Mesenchymal stem cell (in vitro differentiated cells and primary cell): Measurements from ENCODE around the gene POLG2.

Experiments used
- DNase-seq: peaks from one replicate; pipeline ENCODE4 v3.0.0-alpha.2; 2013
- H2AFZ ChIP-seq: one replicate; pipeline ENCODE4 v1.6.1; 2013; ENCODE audit warnings: low read depth, mild to moderate bottlenecking, control low read depth, inconsistent platforms, low read length, moderate library complexity
- H2AK5ac ChIP-seq: 2 replicates; pipeline ENCODE4 v1.6.1; 2013; ENCODE audit warnings: low read length, moderate library complexity, mild to moderate bottlenecking, inconsistent platforms; ENCODE audit not compliant: severe bottlenecking
- H2BK120ac ChIP-seq: one replicate; pipeline ENCODE4 v1.6.1; 2013; ENCODE audit warnings: low read depth, mild to moderate bottlenecking, inconsistent platforms, low read length, moderate library complexity
- H2BK12ac ChIP-seq, 2 experiments: one replicate each; pipeline ENCODE4 v1.6.1; 2013; ENCODE audit warnings: inconsistent platforms in 2 of 2, low read length in 2 of 2, mild to moderate bottlenecking in 2 of 2, moderate library complexity in 2 of 2, control low read depth in 1 of 2
- H2BK15ac ChIP-seq: one replicate; pipeline ENCODE4 v1.6.1; 2013; ENCODE audit warnings: mild to moderate bottlenecking, low read depth, inconsistent platforms; ENCODE audit not compliant: poor library complexity, severe bottlenecking
- H2BK5ac ChIP-seq: 2 replicates; pipeline ENCODE4 v1.6.1; 2013; ENCODE audit warnings: low read depth, mild to moderate bottlenecking, low read length, control low read depth, inconsistent platforms; ENCODE audit not compliant: poor library complexity, severe bottlenecking
- H3K14ac ChIP-seq, 2 experiments: one replicate each; pipeline ENCODE4 v1.6.1; 2013; ENCODE audit warnings: inconsistent platforms in 2 of 2, low read length in 2 of 2, control low read depth in 1 of 2, mild to moderate bottlenecking in 1 of 2, moderate library complexity in 1 of 2
- H3K18ac ChIP-seq, 2 experiments: one replicate each; pipeline ENCODE4 v1.6.1; 2013; ENCODE audit warnings: inconsistent platforms in 2 of 2, low read length in 2 of 2, control low read depth in 1 of 2, low read depth in 1 of 2, mild to moderate bottlenecking in 1 of 2
- H3K23ac ChIP-seq, 2 experiments: one replicate each; pipeline ENCODE4 v1.6.1; 2013; ENCODE audit warnings: inconsistent platforms in 2 of 2, low read length in 2 of 2, mild to moderate bottlenecking in 2 of 2, moderate library complexity in 2 of 2, control low read depth in 1 of 2
- H3K27ac ChIP-seq: 2 replicates; pipeline ENCODE4 v1.5.1; 2013; ENCODE audit warnings: mild to moderate bottlenecking, moderate library complexity, low read length, control low read depth, inconsistent platforms; ENCODE audit not compliant: poor library complexity, severe bottlenecking
- H3K27me3 ChIP-seq, 2 experiments: 2 replicates each; pipeline versions ENCODE4 v1.6.1 to v1.7.0; 2013; ENCODE audit warnings: low read length in 2 of 2, mild to moderate bottlenecking in 2 of 2, moderate library complexity in 2 of 2, control low read depth in 1 of 2, inconsistent platforms in 1 of 2; ENCODE audit not compliant: control insufficient read depth in 1 of 2, insufficient read depth in 1 of 2
- H3K36me3 ChIP-seq, 2 experiments: 2 replicates each; pipeline versions ENCODE4 v1.6.1 to v1.7.0; 2013; ENCODE audit warnings: low read length in 2 of 2, control low read depth in 1 of 2, inconsistent platforms in 1 of 2, low read depth in 1 of 2, mild to moderate bottlenecking in 1 of 2; ENCODE audit not compliant: insufficient read depth in 2 of 2, control insufficient read depth in 1 of 2
- H3K4ac ChIP-seq, 2 experiments: one replicate each; pipeline ENCODE4 v1.6.1; 2013; ENCODE audit warnings: inconsistent platforms in 2 of 2, low read length in 2 of 2, mild to moderate bottlenecking in 2 of 2, moderate library complexity in 2 of 2, control low read depth in 1 of 2, low read depth in 1 of 2
- H3K4me1 ChIP-seq: 2 replicates; pipeline ENCODE4 v1.6.1; 2013; ENCODE audit warnings: low read depth, low read length, control low read depth; ENCODE audit not compliant: control insufficient read depth, insufficient read depth
- H3K4me2 ChIP-seq: 2 replicates; pipeline ENCODE4 v1.6.1; 2013; ENCODE audit warnings: low read length, mild to moderate bottlenecking, inconsistent platforms; ENCODE audit not compliant: poor library complexity, severe bottlenecking
- H3K4me3 ChIP-seq, 2 experiments: 2 replicates each; pipeline versions ENCODE4 v1.5.1 to v1.7.0; 2013; ENCODE audit warnings: low read length in 2 of 2, mild to moderate bottlenecking in 2 of 2, control low read depth in 1 of 2, low read depth in 1 of 2; ENCODE audit not compliant: insufficient read depth in 1 of 2
- H3K79me1 ChIP-seq: replicated peaks from 2 replicates; pipeline ENCODE4 v1.6.1; 2013; ENCODE audit warnings: mild to moderate bottlenecking, control low read depth, low read length, inconsistent platforms; ENCODE audit not compliant: poor library complexity, severe bottlenecking
- H3K9ac ChIP-seq: 2 replicates; pipeline ENCODE4 v1.7.0; 2013; ENCODE audit warnings: mild to moderate bottlenecking, low read length, moderate library complexity
- H3K9me3 ChIP-seq: 2 replicates; pipeline ENCODE4 v1.7.0; 2013; ENCODE audit warnings: mild to moderate bottlenecking, low read length; ENCODE audit not compliant: control insufficient read depth
- H4K8ac ChIP-seq: one replicate; pipeline ENCODE4 v1.6.1; 2013; ENCODE audit warnings: inconsistent platforms, mild to moderate bottlenecking, low read length, moderate library complexity
- H4K91ac ChIP-seq: one replicate; pipeline ENCODE4 v1.6.1; 2013; ENCODE audit warnings: mild to moderate bottlenecking, low read length, inconsistent platforms
- WGBS: methylation state at CpG from one replicate; pipeline ENCODE4 v1.1.7; 2013; ENCODE audit warnings: mixed read lengths; 5-methylcytosine and 5-hydroxymethylcytosine counted together

The POLG2 gene

GRCh38 chr17:64533784-64534183 lies 36.9 kb upstream of the POLG2 start:
- Histone ChIP-seq H3K27me3 (no peaks in the 10 kb centered on the region), H3K27ac (peak overlapping the region; percentile 15), H3K9ac (no peak overlapping the region), H3K18ac (no peak overlapping the region), H4K91ac (no peak overlapping the region), H2BK120ac (no peak overlapping the region), H3K4me2 (no peak overlapping the region), H3K4me1 (peaks cover 8% of the 10 kb centered on the region), H3K36me3 (peaks cover 34 to 100% of the 10 kb centered on the region in 2 experiments), H3K14ac (no peak overlapping the region), H2BK15ac (no peak overlapping the region), H4K8ac (no peak overlapping the region), H2AK5ac (no peak overlapping the region), H3K79me1 (peaks cover 2% of the 10 kb centered on the region), H2BK12ac (no peak overlapping the region), H2AFZ (no peak overlapping the region), H3K4ac (no peak overlapping the region), H2BK5ac (no peak overlapping the region), H3K9me3 (no peaks in the 10 kb centered on the region), H3K23ac (no peak overlapping the region), H3K4me3 (no peak overlapping the region)
- WGBS: 98% methylated on average over 2 of the region's 2 CpGs
- no peak for DNase-seq

GRCh38 chr17:64532409-64532808 lies 35.6 kb upstream of the POLG2 start:
- Histone ChIP-seq H2BK5ac (no peak overlapping the region), H2AK5ac (no peak overlapping the region), H3K36me3 (peaks cover 26 to 100% of the 10 kb centered on the region in 2 experiments), H3K4me2 (no peak overlapping the region), H3K27me3 (no peaks in the 10 kb centered on the region), H2AFZ (no peak overlapping the region), H2BK15ac (no peak overlapping the region), H3K4me3 (no peak overlapping the region), H3K18ac (no peak overlapping the region), H3K14ac (no peak overlapping the region), H3K79me1 (peaks cover 2% of the 10 kb centered on the region), H3K9ac (no peak overlapping the region), H3K27ac (peak overlapping the region; percentile 41), H3K23ac (no peak overlapping the region), H2BK12ac (no peak overlapping the region), H4K8ac (no peak overlapping the region), H3K4me1 (peaks cover 8% of the 10 kb centered on the region), H3K9me3 (no peaks in the 10 kb centered on the region), H3K4ac (no peak overlapping the region), H4K91ac (no peak overlapping the region), H2BK120ac (no peak overlapping the region)
- no peak for DNase-seq
- WGBS: 98% methylated on average over 5 of the region's 5 CpGs

GRCh38 chr17:64531955-64532371 lies 35.1 kb upstream of the POLG2 start:
- WGBS: 85% methylated on average over 5 of the region's 5 CpGs

GRCh38 chr17:64529221-64529620 lies 32.4 kb upstream of the POLG2 start:
- no peak overlapping the region for H3K14ac ChIP-seq
- H3K9me3 ChIP-seq: no peaks in the 10 kb centered on the region
- WGBS: 97% methylated on average over 4 of the region's 5 CpGs

More at GRCh38 chr17:64531955-64532371, 35.1 kb upstream of the POLG2 start:
- Histone ChIP-seq H3K9me3 (no peaks in the 10 kb centered on the region), H4K8ac (peak overlapping the region; percentile 47), H3K4me2 (no peak overlapping the region), H3K23ac (no peak overlapping the region), H3K27ac (peak overlapping the region; percentile 41), H3K79me1 (peaks cover 2% of the 10 kb centered on the region), H2AK5ac (no peak overlapping the region), H3K4me1 (peaks cover 8% of the 10 kb centered on the region), H2BK12ac (no peak overlapping the region), H2AFZ (no peak overlapping the region), H3K4me3 (no peak overlapping the region), H2BK5ac (no peak overlapping the region), H3K36me3 (peaks cover 28 to 100% of the 10 kb centered on the region in 2 experiments), H3K27me3 (no peaks in the 10 kb centered on the region), H3K4ac (no peak overlapping the region), H3K14ac (no peak overlapping the region), H4K91ac (no peak overlapping the region), H2BK15ac (no peak overlapping the region), H3K18ac (no peak overlapping the region), H2BK120ac (no peak overlapping the region), H3K9ac (no peak overlapping the region)
- peak; percentile 71 for DNase-seq

More at GRCh38 chr17:64529221-64529620, 32.4 kb upstream of the POLG2 start:
- H4K8ac ChIP-seq: no peak overlapping the region
- no peak overlapping the region for H3K9ac ChIP-seq
- H2BK5ac ChIP-seq: no peak overlapping the region
- H3K4me3 ChIP-seq: no peak overlapping the region
- H2AFZ ChIP-seq: no peak overlapping the region
- peaks cover 4% of the 10 kb centered on the region for H3K4me1 ChIP-seq
- no peak overlapping the region for H2BK12ac ChIP-seq
- no peak overlapping the region for H2AK5ac ChIP-seq
- no peak overlapping the region for H3K4me2 ChIP-seq
- no peak overlapping the region for H3K27ac ChIP-seq
- H3K36me3 ChIP-seq: peaks cover 30 to 95% of the 10 kb centered on the region in 2 experiments
- no peak overlapping the region for H2BK15ac ChIP-seq
- no peak for DNase-seq
- no peak overlapping the region for H4K91ac ChIP-seq
- no peak overlapping the region for H3K23ac ChIP-seq
- no peak overlapping the region for H3K4ac ChIP-seq
- no peaks in the 10 kb centered on the region for H3K27me3 ChIP-seq
- no peak overlapping the region for H2BK120ac ChIP-seq
- H3K79me1 ChIP-seq: peaks cover 5% of the 10 kb centered on the region
- H3K18ac ChIP-seq: no peak overlapping the region
